AG04450 (cell line): Measurements from ENCODE around the gene ZNF292. TPM values are rescaled to one million over a fixed set of nuclear protein-coding genes. Genes with fewer than 3 reads are reported as not detected.

ENCODE experiments used
- CTCF ChIA-PET: fragments of 300-600, 350-600 bp; formaldehyde crosslinking; extraction: SDS; loops from one replicate; lab custom pipeline; 2022; ENCODE audit warnings: antibody characterized with exemption, inconsistent platforms; lab: Charles Lee
- POLR2A ChIA-PET: fragments of 350-600 bp; formaldehyde crosslinking; extraction: SDS; loops from one replicate; lab custom pipeline; 2021; ENCODE audit warnings: antibody characterized with exemption, inconsistent platforms; lab: Yijun Ruan, JAX
- DNase-seq: peaks from one replicate; pipeline ENCODE4 v3.0.0-alpha.2; 2011; ENCODE audit warnings: low read depth, low spot score
- H3K27ac ChIP-seq: one replicate; pipeline ENCODE4 v1.5.1; 2012; ENCODE audit warnings: low read depth, low read length, control low read depth
- H3K27me3 ChIP-seq: one replicate; pipeline ENCODE4 v1.6.0; 2012; ENCODE audit warnings: low read length; ENCODE audit not compliant: control insufficient read depth, insufficient read depth
- H3K4me3 ChIP-seq: 2 replicates; pipeline ENCODE4 v1.5.1; 2011; ENCODE audit warnings: mild to moderate bottlenecking, low read depth, low read length, control low read depth
- H3K9me3 ChIP-seq: 2 replicates; pipeline ENCODE4 v1.5.1; 2012; ENCODE audit warnings: low read length; ENCODE audit not compliant: control insufficient read depth, insufficient read depth
- CTCF ChIP-seq: IDR thresholded peaks from 2 replicates; pipeline ENCODE4 v1.5.1; 2011; ENCODE audit warnings: low read depth, low read length, control low read depth, inconsistent platforms
- polyA plus RNA-seq: library from polyadenylated mRNA; depleted of rRNA; stranded (reverse); fragments of >200 nt; gene quantifications from 2 replicates; pipeline ENCODE4 v1.2.3, GENCODE V29; 2011

ZNF292 gene
- polyA plus RNA-seq, 1 experiment = 18.0 TPM

- TF ChIP-seq CTCF = no peak
- Histone ChIP-seq H3K27ac (no peak overlapping the region), H3K27me3 (no peaks in the 10 kb centered on the region), H3K4me3 (no peak overlapping the region), H3K9me3 (no peaks in the 10 kb centered on the region)
- no peak for DNase-seq
- ChIA-PET POLR2A (no interaction called here), CTCF (no interaction called here)
Observed at GRCh38 chr6:87214831-87215230, 59.5 kb downstream of the ZNF292 start.

- ChIA-PET POLR2A (no interaction called here), CTCF (no interaction called here)
- no peak for DNase-seq
- no peaks in the 10 kb centered on the region for H3K27me3 ChIP-seq
- H3K27ac ChIP-seq = no peak overlapping the region
- H3K9me3 ChIP-seq = no peaks in the 10 kb centered on the region
- no peak for TF ChIP-seq CTCF
- H3K4me3 ChIP-seq = no peak overlapping the region
Observed at GRCh38 chr6:87220997-87221396, 65.6 kb downstream of the ZNF292 start.

DNA sequence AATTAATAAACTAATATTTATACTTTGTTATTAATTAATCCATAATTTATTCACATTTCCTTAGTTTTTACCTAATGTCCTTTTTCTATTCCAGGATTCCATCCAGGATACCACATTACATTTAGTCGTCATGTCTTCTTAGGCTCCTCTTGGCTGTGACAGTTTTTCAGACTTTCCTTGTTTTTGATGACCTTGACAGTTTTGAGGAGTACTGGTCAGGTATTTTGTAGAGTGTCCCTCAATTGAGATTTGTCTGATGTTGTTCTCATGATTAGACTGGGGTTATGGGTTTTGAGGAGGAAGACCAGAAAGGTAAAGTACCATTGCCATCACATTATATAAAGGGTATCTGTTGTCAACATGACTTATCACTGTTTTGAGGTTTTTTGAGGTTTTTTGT is 67.3 kb downstream of the ZNF292 start:
- H3K27me3 ChIP-seq = no peaks in the 10 kb centered on the region
- CTCF ChIA-PET = no interaction called here
- TF ChIP-seq CTCF = no peak

GRCh38 chr6:87224971-87225370 is 69.6 kb downstream of the ZNF292 start:
- POLR2A ChIA-PET = no interaction called here
- Histone ChIP-seq H3K4me3 (no peak overlapping the region), H3K27ac (no peak overlapping the region), H3K9me3 (no peaks in the 10 kb centered on the region), H3K27me3 (no peaks in the 10 kb centered on the region)
- DNase-seq = no peak
- CTCF ChIA-PET = interaction anchor here (1.0 kb wide), 1 partner anchor 13 kb away, joined by 6 read pairs; no protein-coding TSS in a partner anchor
- no peak for TF ChIP-seq CTCF

More for the DNA sequence above, 67.3 kb downstream of the ZNF292 start:
- no peak for DNase-seq
- POLR2A ChIA-PET = no interaction called here
- Histone ChIP-seq H3K9me3 (no peaks in the 10 kb centered on the region), H3K4me3 (no peak overlapping the region), H3K27ac (no peak overlapping the region)

DNA sequence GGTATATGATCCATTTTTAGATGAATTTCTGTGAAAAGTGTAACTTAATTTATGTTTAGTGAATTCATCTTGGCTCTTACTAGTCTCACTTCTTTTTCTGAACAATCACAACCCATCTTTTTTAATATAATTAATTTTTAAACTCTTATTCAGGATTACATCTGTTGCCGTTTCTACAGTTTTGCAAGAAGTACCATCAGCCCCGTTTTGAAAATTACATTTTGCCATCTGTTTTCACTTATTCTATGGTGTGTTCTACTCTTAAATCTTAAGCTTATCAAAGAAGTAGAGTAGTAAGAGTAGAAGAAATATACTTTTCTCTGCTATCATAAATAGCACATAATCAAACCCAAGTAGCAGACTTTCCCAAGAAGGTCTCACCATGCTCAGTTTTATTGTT is 70.1 kb downstream of the ZNF292 start:
- POLR2A ChIA-PET = no interaction called here

More for the DNA sequence above, 70.1 kb downstream of the ZNF292 start:
- CTCF ChIA-PET = interaction anchor here (1.3 kb wide), 1 partner anchor 12 kb away, joined by 6 read pairs; no protein-coding TSS in a partner anchor
- Histone ChIP-seq H3K4me3 (no peak overlapping the region), H3K27me3 (no peaks in the 10 kb centered on the region), H3K27ac (no peak overlapping the region), H3K9me3 (no peaks in the 10 kb centered on the region)
- no peak for DNase-seq
- no peak for TF ChIP-seq CTCF
